Dermis microvascular lymphatic vessel endothelial cell (primary cell): Measurements from ENCODE around the gene TBCC. TPM values are rescaled to one million over a fixed set of nuclear protein-coding genes. Genes with fewer than 3 reads are reported as not detected.
A peak's percentile ranks its signal among the peaks of the same experiment; 100 is the strongest.
"Not testable (repeated sequence)": the region's sequence is repeated elsewhere in the genome, so short reads cannot be mapped to it uniquely, and the experiment has no call there.

ENCODE experiments used
- DNase-seq, 2 donors: peaks; one replicate each; pipeline versions ENCODE4 v3.0.0 to v3.0.0-alpha.2; 2010; ENCODE audit warnings: low read depth in 2 of 2
- total RNA-seq: library from RNA; depleted of rRNA; stranded (reverse); fragments of >200 nt; gene quantifications from 2 replicates; pipeline ENCODE4 v1.2.1, GENCODE V29; 2014

Gene TBCC
- total RNA-seq = 29.1 and 36.4 TPM in 2 replicates

DNA sequence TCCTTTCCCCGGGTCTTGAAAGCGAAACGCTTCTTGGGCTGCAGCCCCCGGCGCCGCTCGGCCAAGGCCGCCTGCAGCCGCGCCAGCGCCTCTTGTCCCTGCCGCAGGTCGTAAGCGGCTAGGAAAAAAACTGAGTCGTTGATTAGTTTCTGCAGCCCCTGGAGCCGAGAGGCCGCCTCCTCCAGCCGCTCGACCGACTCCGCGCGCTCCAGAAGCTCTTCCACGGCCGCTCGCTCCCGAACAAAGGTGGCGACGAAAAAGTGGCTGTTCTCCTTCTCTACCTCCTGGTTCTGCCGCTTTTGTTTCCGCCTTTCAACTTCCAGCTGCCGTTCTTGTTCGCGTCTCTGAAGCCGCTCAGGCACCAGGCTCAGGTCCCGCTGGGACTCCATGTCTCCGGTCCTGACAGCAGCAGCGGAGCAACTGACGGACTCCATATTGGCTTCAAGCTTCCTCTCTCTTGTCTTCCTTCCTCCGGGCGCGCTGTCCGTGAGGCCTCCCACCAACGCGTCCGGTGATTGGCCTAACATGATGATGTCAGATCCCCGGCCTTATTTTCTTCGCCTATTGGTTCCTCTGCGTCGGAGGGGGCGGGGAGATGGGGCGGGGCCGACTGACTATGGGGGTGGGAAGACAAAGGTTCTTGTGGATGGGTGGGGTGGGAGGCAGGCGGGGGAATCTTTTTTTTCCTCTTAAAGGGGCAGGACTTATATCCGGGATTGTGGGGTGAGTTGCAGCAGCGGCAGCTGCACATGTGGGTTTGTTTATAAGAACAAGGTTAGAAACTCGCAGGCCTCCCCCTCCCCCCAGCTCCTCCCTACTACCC lies at the start of gene TBCC:
Gene TBCC (minus strand): TSS at position 464 of the 823 bp plus-strand sequence. CDS start 30 bp downstream, at position 434.
- DNase-seq = peak; percentile 95 to 99

DNA sequence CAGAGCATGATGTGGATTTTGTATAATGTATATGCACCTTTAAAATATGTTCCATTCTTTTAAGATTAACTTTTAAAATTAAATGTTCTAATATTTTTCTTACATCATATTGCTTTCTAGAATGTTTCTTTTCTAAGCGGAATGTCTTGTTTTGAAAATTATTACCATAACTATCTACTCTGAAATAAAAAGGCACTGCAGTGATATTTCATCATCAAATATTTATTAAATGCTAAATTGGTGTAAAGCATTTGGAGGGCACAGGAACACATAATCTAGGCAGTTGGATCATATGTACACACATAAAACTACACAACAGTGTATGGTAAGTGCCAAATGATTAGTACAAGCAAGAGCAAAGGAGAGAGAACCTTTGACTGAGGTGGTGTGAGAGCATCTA lies 49.7 kb upstream of the TBCC start:
- no peak for DNase-seq

GRCh38 chr6:42791706-42792320 lies 45.9 kb upstream of the TBCC start:
- no peak for DNase-seq

- no peak for DNase-seq
Measured at GRCh38 chr6:42790549-42791181, 44.8 kb upstream of the TBCC start.

DNA sequence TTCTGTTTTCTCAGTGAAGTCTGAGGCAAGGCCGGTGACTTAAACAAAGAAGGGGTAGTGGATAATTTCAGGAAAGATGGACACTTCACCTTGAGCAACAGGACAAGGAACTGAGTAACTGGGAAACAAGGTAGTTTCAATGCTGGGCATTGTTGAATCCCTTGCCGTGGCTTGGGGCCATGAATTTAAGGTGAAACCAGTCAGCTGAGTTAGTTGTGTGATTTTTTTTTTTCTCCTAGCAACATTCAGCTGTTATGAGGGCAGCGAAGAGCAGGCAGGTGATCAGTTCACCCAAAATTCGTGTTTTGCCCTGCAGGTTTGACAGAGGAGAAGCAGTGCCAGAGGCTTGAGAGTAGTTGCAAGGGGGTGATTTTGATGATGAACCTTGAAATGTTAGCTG lies 42.8 kb upstream of the TBCC start:
- no peak for DNase-seq

DNA sequence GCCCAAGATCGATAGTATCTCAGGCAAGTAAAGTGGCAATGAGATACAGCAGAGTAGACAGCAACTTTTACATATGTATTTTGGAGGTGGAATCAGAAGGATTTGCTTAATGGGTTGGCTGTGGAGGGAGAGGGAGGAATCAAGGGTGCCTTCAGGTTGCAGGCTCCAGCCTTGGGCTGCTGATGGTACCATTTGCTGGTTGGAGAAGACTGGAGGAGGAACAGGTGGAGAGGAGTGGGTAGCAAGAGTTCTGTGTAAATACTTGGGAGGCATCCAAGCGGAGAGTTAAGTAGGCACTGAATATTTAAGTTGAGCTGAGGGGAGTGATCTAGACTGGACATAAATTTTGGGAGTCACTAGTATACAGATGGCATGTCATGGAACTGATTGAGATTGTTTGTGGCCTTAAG lies 41.2 kb upstream of the TBCC start:
- DNase-seq = no peak

GRCh38 chr6:42786525-42786985 lies 40.7 kb upstream of the TBCC start:
- DNase-seq = no peak

GRCh38 chr6:42784717-42785498 lies 39.0 kb upstream of the TBCC start:
- no peak for DNase-seq

GRCh38 chr6:42783876-42784642 lies 38.2 kb upstream of the TBCC start:
- DNase-seq = peak in 1 of 2 donors; percentile 25

DNA sequence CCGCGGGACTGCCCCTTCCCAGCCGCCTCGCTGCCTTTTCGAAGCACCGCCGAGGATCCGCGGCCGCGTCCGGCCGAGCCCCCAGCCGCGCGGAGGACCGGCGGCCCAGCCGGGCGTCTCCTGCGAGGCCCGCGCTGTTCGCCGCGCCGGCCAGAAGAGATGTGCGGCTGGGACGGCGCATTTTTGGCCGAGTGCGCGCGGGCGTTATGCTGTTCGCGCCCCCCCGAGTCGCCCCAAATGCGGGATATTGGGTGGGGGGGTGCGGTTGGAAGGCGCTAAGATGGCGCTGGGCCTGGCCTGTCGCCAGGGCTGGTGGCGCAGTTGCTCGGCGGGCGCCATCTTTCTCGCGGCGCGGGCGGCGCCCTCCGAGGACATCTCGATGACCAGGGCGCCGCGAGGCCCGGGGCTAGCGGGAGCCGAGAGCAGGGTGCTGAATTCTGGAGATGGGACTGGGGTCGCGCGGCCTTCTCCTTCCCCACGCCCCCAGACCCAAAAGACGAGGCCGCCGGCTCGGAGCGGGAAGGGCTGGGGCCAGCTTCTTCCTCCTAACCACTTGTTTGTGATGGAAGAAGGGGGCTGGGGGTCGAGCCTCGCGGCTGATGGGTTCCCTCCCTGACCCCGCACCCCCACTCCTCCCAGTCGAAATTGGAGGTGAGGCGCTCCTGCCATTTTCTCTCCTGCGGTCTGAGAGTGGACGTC lies 37.4 kb upstream of the TBCC start:
- DNase-seq = peak in 1 of 2 donors; percentile 67

GRCh38 chr6:42782689-42783176 lies 36.8 kb upstream of the TBCC start:
- peak; percentile 66 to 94 for DNase-seq

DNA sequence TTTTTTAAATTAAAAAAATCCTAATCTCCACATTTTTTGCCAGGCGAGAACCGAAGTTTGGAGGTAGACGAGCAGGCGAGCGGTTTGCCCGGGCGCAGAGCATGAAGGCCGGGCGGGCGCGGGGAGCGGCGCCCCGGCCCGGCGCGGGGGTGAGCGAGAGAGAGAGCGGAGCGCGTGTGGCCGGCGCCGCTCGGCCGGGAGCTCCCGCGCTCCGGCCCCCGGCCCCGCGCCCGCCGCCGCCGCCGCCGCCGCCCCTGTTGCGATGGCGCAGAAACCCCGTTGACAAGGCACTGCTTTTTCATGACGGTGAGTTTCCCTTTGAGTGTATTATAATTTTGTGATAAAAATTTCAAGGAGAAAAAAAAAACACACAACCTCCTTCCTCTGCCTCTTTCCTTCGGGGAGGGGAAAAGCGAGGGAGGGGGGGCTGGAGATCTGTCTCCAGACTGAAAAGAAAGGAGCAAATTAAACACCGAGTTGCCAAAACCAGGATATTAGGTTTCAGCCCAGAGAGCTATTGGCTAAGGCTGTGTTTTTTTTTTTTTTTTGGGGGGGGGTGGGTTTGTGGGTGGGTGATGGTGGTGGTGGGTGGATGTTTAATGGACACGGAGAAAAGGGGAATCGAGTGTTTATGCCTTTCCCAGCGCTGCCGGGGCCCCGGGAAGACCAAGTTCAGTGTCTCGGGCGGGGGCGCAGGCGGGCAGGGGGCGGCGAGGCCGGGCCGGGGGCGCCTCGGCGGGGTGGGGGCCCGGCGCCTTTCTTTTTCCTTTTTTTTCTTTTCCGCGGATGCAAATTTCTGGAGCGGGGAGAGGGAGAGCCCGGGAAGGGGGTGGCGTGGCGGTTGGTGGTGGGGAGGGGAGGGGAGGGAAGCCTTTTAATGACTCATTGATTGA lies 36.1 kb upstream of the TBCC start, which contains the start of gene BICRAL:
Gene BICRAL (plus strand): TSS at position 257 of the 893 bp plus-strand sequence. CDS start 39,971 bp downstream, outside the sequence.
- DNase-seq = peak; percentile 64 to 90

GRCh38 chr6:42781546-42781795 lies 35.6 kb upstream of the TBCC start:
- DNase-seq = peak in 1 of 2 donors; percentile 35

GRCh38 chr6:42779521-42779920 lies 33.6 kb upstream of the TBCC start:
- DNase-seq = no peak

- no peak for DNase-seq
Measured at GRCh38 chr6:42778122-42778521, 32.2 kb upstream of the TBCC start.

GRCh38 chr6:42777126-42777822 lies 31.4 kb upstream of the TBCC start:
- DNase-seq = no peak

DNA sequence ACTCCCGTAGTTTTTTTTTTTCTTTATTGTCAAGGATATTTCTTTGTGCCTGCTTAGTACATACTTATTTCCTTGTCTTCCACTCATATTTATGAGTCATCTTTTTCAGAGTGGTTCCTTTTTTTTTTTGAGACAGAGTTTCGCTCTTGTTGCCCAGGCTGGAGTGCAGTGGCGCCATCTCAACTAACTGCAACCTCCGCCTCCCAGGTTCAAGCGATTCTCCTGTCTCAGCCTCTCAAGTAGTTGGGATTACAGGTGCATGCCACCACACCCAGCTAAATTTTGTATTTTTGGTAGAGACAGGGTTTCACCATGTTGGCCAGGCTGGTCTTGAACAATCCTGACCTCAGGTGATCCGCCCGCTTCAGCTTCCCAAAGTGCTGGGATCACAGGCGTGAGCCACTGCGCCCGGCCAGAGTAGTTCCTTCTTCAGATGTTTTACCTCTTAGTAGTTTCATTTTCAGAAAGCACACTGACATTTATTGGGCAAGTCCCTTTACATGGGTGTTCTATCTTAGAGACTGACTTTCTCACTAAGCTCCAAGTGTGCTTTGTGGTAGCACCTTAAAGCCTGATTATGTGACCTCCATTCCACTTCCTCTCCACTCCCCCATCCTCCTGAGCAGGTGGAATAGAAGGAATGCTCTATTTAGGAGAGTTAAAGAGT lies 29.1 kb upstream of the TBCC start:
- DNase-seq = not testable (repeated sequence)

DNA sequence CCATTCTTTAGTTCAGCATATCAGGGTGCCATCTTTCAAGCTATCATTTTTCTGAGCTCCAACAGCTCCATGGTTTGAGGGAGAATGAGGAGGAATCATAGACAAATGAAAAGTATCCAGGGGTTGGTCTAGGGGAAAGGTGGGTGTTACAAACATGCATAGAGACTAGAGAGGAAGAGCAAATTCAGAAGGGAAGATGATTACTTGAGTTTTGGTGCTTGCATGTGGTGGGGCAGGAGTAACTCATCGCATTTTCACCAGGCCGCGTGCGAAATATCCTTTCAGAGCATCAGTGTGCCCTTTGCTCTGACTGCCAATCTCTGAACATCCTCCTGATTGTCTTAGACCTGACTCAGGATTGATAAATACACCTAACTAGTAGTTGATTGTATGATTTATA lies 28.3 kb upstream of the TBCC start:
- DNase-seq = no peak
